Osteoblast (primary cell): Measurements from ENCODE around the gene MGAM2. TPM values are rescaled to one million over a fixed set of nuclear protein-coding genes. Genes with fewer than 3 reads are reported as not detected.

Experiments
- DNase-seq: peaks from one replicate; pipeline ENCODE4 v3.0.0; 2011; ENCODE audit warnings: low spot score, mixed read lengths; ENCODE audit not compliant: insufficient read length; ENCODE audit errors: missing footprints
- H2AFZ ChIP-seq: 2 replicates; pipeline ENCODE4 v1.6.0; 2011; ENCODE audit warnings: mild to moderate bottlenecking, low read length
- H3K27ac ChIP-seq: 2 replicates; pipeline ENCODE4 v1.5.1; 2011; ENCODE audit warnings: mild to moderate bottlenecking, low read depth, low read length, moderate library complexity
- H3K27me3 ChIP-seq: 2 replicates; pipeline ENCODE4 v1.6.0; 2012; ENCODE audit warnings: mild to moderate bottlenecking, control low read depth, inconsistent platforms, low read length, moderate library complexity; ENCODE audit not compliant: insufficient read depth
- H3K36me3 ChIP-seq: 2 replicates; pipeline ENCODE4 v1.5.1; 2011; ENCODE audit warnings: mild to moderate bottlenecking, low read length, control low read depth, moderate library complexity; ENCODE audit not compliant: insufficient read depth
- H3K4me1 ChIP-seq: 2 replicates; pipeline ENCODE4 v1.5.1; 2011; ENCODE audit warnings: mild to moderate bottlenecking, low read length, control low read depth, moderate library complexity; ENCODE audit not compliant: insufficient read depth
- H3K4me2 ChIP-seq: 2 replicates; pipeline ENCODE4 v1.6.0; 2011; ENCODE audit warnings: mild to moderate bottlenecking, low read length; ENCODE audit not compliant: insufficient read depth
- H3K4me3 ChIP-seq: fragments of 200-600 bp; sonication (generic); 3 replicates; pipeline ENCODE4 v1.5.1; 2012; ENCODE audit warnings: mild to moderate bottlenecking, low read length, inconsistent platforms; ENCODE audit not compliant: insufficient read depth
- H3K79me2 ChIP-seq: 2 replicates; pipeline ENCODE4 v1.6.0; 2012; ENCODE audit warnings: mild to moderate bottlenecking, low read length, control low read depth, inconsistent platforms; ENCODE audit not compliant: insufficient read depth
- H3K9me3 ChIP-seq: 2 replicates; pipeline ENCODE4 v1.5.1; 2011; ENCODE audit warnings: low read depth, low read length, control low read depth
- H4K20me1 ChIP-seq: 2 replicates; pipeline ENCODE4 v1.6.0; 2012; ENCODE audit warnings: mild to moderate bottlenecking, low read length, control low read depth; ENCODE audit not compliant: insufficient read depth
- CTCF ChIP-seq: IDR thresholded peaks from 2 replicates; pipeline ENCODE4 v1.5.1; 2011; ENCODE audit warnings: mild to moderate bottlenecking, low read depth, low read length, moderate library complexity; ENCODE audit errors: extremely low read depth
- total RNA-seq: library from RNA; depleted of rRNA; stranded (reverse); fragments of >200 nt; gene quantifications from 2 replicates; pipeline ENCODE4 v1.2.3, GENCODE V29; 2012

The MGAM2 gene
- total RNA-seq, 1 donor: not detected

- no peak for DNase-seq
- no peak overlapping the region for H3K4me3 ChIP-seq
- no peak overlapping the region for H3K27ac ChIP-seq
- H3K27me3 ChIP-seq: no peaks in the 10 kb centered on the region
- H3K79me2 ChIP-seq: no peaks in the 10 kb centered on the region
- H2AFZ ChIP-seq: no peak overlapping the region
- no peaks in the 10 kb centered on the region for H3K36me3 ChIP-seq
- no peak for TF ChIP-seq CTCF
- H3K9me3 ChIP-seq: no peaks in the 10 kb centered on the region
- H3K4me2 ChIP-seq: no peak overlapping the region
- H4K20me1 ChIP-seq: no peaks in the 10 kb centered on the region
- no peaks in the 10 kb centered on the region for H3K4me1 ChIP-seq
These were observed 20.1 kb downstream of the MGAM2 start for GRCh38 chr7:142131439-142132185.

- H3K36me3 ChIP-seq: no peaks in the 10 kb centered on the region
- H3K27me3 ChIP-seq: no peaks in the 10 kb centered on the region
- H3K4me1 ChIP-seq: no peaks in the 10 kb centered on the region
- H3K4me3 ChIP-seq: no peak overlapping the region
- no peaks in the 10 kb centered on the region for H3K9me3 ChIP-seq
- no peak overlapping the region for H3K4me2 ChIP-seq
- H4K20me1 ChIP-seq: no peaks in the 10 kb centered on the region
- no peak for DNase-seq
- no peaks in the 10 kb centered on the region for H3K79me2 ChIP-seq
- H2AFZ ChIP-seq: no peak overlapping the region
- TF ChIP-seq CTCF: no peak
- H3K27ac ChIP-seq: no peak overlapping the region
These were observed 22.2 kb downstream of the MGAM2 start for GRCh38 chr7:142133731-142134148.

GRCh38 chr7:142134909-142135308 is 23.4 kb downstream of the MGAM2 start:
- no peak for DNase-seq
- no peaks in the 10 kb centered on the region for H3K79me2 ChIP-seq
- no peaks in the 10 kb centered on the region for H3K4me1 ChIP-seq
- no peaks in the 10 kb centered on the region for H4K20me1 ChIP-seq
- no peak overlapping the region for H3K4me2 ChIP-seq
- H3K4me3 ChIP-seq: no peak overlapping the region
- H3K36me3 ChIP-seq: no peaks in the 10 kb centered on the region
- no peak overlapping the region for H3K27ac ChIP-seq
- TF ChIP-seq CTCF: no peak
- no peaks in the 10 kb centered on the region for H3K9me3 ChIP-seq
- H2AFZ ChIP-seq: no peak overlapping the region
- no peaks in the 10 kb centered on the region for H3K27me3 ChIP-seq

GRCh38 chr7:142138996-142139395 is 27.5 kb downstream of the MGAM2 start:
- Histone ChIP-seq H3K36me3 (no peaks in the 10 kb centered on the region), H3K4me1 (no peaks in the 10 kb centered on the region), H3K79me2 (no peaks in the 10 kb centered on the region), H3K9me3 (no peaks in the 10 kb centered on the region), H3K4me3 (no peak overlapping the region), H3K4me2 (no peak overlapping the region), H3K27ac (no peak overlapping the region), H2AFZ (no peak overlapping the region), H4K20me1 (no peaks in the 10 kb centered on the region), H3K27me3 (no peaks in the 10 kb centered on the region)
- DNase-seq: no peak
- TF ChIP-seq CTCF: no peak
